OCI-M1 (cell line): ENCODE data around the gene PRG3.
"Not testable (repeated sequence)": the region's sequence is repeated elsewhere in the genome, so short reads cannot be mapped to it uniquely, and the experiment has no call there.

Experiments used
- DNase-seq: peaks from one replicate; lab custom pipeline; 2025; lab: John Stamatoyannopoulos, UW

Gene PRG3

DNA sequence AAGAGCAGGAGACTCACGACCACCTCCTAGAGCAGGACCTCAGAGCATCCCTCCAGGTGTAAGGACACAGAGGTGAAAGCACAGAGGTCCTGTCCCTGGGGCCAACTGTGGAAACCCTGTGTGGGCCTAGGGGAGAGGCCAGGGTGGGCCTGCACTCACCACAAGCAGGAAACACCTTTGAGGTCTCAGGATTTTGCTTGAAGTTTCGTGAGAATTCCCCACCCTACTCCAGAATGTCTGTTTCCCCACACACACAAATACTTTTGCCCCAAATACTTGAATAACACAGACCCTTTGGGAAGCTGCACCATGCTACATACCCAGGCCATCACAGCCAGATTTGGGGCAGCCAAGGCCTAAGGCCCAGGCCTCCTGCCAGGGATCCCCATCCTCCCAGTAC lies 27.8 kb upstream of the PRG3 start:
- no peak for DNase-seq

DNA sequence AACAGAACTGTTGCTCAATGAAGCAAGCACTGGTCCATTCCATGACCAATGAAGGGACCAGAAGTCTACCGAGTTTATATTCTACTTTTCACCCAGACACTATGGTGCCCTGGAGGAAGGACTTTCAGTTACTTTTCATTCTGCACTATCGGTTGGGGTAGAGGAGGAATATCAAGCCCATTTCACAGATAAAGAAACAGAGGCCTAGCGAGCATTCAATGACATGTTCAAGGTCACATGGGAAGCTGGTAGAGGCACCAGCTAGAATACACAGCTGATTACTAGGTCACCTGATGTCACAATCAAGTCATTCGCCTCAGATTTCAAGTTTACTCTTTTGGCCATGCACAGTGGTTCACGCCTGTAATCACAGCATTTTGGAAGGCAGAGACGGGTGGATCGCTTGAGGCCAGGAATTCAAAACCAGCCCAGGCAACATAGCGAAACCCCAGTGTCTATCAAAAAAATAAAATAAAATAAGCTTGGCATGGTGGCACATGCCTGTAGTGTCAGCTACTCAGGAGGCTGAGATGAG lies 27.1 kb upstream of the PRG3 start:
- DNase-seq, result no peak

DNA sequence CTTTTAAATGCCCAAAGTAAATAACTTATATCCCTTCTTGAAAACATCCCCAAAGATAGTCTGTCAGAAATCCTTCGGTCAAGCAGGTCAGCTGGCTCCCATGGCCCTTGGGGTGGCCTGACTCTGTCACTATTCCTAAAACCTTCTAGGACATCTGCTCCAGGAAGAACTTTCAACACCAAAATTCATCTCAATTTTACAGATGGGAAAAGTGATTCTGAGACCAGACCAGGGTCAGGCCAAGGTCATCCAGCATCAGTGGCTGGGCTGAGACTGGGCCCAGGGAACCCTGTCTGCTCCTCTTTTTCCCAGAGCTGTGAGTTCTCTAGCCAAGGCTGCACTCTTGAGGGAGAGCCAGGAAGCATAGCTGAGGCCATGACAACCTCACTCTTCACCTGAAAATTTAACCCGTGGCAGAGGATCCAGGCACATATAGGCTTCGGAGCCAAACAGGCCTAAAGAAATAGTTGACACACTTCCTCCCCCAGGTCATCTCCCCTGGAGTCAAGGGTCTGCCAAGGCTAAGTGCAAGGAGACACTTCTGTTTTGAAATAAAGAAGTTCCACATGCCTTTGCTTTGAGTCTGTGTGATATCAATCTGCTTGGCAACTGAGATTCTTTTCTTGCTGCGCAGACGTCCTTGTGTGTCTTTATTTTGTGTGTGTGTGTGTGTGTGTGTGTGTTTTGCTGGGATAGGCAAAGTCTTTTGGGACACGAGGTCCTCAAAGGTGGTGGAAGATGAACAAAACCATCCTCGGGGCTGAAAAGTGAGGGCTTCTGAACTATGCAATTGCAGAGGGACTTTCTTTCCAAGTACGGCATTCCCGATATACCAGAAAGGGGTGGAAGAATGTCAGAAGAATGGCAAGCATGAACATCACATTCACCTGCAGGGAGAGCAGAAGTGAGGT lies 26.3 kb upstream of the PRG3 start:
- DNase-seq, result no peak

DNA sequence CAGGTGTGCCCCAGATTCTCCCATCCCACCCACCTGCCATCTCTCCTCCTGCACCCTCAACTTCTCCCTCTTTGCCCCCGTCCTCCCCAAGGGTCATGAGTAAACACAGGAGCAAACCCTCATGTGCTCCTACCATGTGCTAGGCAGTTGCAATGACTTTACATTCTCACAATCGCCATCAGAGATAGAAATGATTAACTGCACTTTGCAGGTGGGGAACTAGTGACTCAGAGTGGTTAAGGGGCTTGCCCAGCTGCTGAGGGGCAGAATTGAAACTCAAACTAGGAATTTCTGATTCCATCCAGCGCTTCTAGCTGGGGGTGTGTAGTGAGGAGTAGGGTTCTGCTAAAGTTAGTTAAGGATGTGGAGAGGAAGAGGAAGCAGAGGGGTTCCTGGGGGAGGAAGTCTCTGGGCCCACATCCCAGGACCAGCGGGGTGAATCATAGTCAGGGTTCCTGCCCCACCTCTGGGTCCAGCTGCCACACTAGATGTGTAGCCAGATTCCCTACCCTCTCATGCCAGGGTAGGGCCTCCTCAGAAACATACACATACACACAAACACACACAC lies 25.5 kb upstream of the PRG3 start:
- no peak for DNase-seq

DNA sequence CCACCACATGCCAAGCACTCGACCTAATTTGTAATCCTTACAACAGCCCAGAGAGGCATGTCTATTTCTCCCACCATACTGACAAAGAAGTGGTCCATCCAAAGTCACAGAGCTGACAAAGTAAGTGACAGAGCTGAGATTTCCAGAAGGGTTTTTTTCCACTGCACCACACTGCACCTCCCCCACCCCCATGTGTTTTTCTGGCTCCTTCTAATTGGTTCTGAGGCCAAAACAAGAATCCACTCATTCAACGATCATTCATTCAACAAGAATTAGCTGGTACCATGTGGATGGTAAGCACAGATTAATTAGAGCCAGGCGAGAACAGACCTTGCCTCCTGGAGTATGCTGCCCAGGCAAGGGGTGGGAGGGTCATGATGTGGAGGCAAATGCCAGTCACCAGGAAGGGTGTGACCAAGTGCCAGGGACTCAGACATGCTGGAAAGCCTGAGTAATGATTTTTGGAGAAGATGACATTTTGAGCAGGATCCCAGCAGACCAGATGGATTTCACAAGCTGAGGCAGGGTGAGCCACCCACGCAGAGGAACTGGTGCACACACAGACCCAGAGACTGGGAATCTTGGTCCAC lies 24.4 kb upstream of the PRG3 start:
- no peak for DNase-seq

DNA sequence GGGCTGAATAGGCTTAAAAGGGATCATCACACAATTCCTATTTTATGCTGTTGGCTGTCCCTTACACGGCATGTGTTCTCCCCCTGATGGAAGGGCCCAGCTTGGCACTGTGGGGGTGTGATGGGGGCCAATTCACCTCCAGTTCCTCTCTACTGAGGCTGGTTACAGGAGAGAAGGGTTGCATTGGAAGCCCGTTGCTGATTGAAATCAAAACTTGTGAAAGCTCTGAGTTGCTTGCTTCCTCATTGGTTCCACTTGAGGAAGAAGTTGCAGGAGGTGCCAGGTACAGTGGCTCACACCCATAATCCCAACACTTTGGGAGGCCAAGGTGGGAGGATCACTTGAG lies 22.8 kb upstream of the PRG3 start:
- DNase-seq, result no peak

DNA sequence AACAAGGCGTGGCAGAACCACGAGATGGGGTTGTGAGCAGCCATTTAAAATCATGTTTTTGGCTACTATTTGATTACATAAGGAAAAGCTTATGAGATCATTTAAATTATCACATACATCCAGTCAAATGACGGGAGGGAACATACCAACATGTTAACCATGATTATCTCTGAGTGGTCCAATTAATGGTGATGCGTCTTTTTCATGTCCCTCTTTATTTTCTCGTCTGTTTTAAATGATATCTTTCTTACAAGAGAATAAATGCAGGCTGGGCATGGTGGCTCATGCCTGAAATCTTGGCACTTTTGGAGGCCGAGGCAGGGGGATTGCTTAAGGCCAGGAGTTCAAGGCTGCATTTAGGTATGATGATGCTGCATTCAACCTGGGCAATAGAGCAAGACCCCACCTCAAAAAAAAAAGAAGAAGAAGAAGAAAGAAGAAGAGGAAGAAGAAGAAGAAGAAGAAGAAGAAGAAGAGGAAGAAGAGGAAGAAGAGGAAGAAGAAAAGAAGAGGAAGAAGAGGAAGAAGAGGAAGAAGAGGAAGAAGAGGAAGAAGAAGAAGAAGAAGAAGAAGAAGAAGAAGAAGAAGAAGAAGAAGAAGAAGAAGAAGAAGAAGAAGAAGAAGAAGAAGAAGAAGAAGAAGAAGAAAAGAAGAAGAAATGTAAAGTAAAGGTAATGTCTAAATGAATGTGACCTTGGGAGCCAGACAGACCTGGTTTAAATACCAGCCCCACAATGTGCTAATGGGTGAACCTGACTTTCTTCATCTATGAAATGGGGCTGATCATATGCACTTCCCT lies 22.3 kb upstream of the PRG3 start:
- not testable (repeated sequence) for DNase-seq

DNA sequence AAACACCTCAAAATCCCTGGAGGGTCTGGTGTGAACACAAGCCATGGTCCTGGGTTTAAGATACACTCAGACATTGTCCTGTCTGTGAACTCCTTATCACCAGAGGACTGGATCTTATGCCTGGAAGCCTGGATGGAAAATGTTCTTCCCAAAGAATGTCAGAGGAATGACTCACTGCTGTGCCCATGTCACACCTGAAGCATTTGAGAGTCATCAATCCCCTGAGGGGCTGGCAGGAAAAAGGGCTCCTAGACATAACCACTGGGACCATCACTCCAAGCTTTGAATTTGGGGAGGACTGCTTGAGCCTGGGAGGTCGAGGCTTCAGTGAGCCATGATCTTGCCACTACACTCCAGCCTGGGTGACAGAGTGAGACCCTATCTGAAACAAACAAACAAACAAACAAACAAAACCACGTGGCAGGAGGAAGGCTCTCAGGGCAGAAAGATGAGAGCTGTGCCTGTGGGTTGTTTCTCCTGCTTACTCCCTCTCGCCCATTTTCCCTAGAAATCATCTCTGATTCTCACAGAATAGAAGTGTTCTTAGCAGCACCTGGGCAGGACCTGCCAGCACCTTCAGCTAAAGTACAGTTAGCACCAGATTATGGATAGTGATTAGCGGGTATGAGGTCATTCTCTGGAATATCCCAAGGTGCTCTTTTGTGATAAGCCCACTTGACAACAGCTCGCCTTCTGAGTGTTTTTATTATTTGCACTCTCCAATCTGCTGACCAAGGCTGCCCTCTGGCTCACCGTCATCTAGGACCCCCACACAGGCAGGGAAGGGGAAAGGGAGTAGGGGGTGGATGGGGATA lies 21.4 kb upstream of the PRG3 start:
- DNase-seq, result peak; percentile 32

DNA sequence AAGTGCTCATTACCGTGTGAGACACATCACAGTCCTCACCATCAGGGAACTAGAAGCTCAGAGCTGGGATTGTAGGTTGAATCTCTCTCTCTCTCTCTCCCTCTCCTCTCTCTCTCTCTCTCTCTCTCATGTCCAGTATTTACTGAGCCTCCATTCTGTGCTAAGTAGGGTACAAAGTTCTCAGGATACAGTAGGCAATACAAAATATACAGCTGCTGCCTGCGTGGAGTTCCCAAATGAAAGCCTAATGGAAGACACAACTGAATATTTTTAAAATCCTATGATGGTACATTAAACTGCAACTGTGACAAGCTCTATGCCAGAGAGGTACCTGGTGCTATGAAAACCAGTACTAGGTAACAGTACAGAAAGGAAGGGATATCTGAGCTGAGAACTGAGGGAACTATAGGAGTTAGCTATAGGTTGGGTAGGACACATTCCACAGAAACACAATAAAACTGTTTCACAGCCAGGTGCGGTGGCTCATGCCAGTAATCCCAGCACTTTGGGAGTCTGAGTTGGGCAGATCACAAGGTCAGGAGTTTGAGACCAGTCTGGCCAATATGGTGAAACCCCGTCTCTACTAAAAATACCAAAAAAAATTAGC lies 19.1 kb upstream of the PRG3 start:
- DNase-seq, result no peak

DNA sequence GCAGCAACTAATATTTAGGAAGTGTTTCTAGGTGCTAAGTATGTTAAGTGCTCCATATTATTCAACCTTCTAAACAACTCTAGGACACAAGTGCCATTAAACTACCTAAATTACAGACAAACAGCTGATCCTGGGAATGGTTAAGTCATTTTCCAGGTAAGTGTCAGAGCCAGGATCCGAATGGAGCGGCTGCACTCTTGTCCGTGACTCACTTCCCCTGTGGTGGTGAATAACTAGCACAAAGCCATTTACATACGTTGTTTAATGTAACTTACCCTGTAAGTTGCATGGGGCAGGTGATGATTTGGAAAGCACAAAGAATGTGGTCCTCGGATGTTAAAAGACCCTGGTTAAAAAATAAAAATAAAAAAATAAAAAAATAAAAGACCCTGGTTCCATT lies 18.3 kb upstream of the PRG3 start:
- no peak for DNase-seq

DNA sequence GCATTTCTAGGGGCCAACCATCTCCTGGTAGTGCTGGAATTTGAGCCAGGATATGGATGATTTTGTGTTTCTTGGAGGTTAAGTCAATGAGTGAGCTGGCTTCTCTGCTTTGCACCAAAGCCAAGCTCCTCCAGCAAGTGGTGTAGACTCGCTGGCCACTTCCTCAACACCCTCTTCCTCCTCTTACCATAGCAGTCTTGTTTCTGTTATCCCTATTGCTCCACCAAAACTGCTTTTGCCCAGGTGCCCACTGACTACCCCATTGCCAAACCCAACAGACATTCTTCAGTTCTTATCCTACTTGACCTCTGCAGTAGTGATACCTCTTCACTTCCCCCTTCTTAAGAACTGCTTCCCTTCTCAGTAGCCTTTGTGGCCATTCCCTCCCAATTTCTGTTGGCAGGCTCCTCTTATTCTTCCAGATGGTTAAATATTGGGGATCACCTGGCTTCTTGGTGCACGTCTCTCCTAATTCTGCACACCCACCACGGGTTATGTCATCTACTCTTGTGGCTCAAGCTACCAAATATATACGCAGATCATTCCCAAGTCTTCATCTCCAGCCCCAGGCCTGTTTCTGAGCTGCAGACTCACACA lies 16.5 kb upstream of the PRG3 start:
- no peak for DNase-seq

DNA sequence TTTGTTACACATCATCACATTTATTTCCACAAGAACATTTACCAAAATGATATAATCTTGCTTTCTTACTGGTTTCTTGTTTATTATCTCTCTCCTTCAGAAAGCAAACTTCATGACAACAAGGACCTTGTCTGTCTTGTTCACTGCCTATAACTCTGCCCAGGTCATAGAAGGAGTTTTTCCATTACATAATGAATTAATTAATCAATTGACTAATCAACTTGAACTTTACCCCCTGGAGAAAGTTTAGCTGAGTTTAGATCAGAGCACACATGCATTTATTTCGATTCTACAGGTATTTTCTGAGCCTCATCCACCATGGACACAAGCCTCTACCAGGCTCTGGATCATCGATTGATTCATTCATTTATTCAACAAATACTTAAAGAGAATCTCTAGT lies 15.8 kb upstream of the PRG3 start:
- DNase-seq, result peak; percentile 53

DNA sequence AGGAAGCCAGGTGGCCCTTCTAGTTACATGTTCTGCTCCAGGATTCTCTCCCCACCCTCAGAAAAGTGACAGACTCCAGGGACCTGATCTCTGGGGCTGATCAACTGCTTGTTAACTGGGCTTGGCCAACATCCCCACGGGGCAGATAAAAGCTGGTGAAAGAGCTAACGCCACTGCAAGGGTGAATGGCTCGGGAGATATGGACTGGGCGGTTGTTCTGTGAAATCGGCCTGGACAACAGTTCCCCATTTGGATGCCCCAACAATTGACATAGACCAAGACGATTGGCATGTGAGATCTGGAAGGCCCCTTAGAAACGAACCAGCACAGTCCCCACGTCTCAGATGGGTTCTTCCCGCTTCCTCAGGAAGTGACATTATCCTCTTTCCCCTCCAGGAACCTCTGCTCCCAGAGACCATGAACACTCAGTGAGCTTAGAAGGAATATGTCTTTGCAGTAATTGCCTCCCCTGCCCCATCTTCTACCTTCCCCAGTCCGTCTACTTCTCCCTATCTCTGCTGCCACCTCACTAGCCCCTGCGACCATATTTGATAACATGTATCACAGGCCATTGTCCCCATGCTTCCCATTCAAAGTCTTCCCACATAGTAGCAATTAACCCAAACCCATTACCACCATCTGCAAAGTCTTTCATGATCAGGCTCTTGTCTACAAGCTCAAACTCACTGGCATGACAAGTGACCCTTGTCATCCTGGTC lies 15.1 kb upstream of the PRG3 start:
- DNase-seq, result peak; percentile 85

DNA sequence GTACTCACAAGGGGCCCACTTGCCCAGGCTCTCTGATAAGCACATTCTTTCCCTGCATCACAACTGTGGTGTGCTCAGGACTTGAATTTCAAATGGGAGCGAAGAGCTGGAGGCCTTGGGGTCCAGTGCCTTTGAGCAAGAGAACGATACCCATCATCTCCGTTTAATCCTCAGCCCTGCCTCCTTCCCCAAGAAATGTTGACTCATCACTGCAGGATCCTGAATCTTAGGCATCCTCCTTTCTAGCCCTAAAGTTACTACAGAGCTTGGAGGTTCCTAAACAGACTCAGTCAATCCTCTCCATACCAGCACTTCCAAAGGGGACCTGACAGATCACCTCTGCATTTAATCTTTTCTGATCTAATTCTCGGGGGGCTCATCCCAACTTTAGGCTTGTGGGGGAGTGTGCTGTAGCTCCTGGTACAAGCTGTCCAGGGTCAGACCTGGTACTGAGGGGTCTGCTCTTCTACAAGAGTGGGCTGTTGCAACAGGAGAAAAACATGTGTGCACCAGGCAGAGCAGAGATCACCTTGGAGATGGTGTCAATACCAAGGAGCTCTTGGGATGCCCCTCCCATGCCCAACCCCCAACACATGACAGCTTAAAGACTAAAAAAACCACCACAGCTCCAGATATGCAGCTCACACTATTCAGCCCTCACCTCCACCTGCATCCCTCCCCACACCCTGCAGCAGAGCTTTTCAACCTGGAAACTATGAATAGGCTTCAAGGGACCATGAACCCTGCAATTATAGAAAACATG lies 13.4 kb upstream of the PRG3 start:
- no peak for DNase-seq

DNA sequence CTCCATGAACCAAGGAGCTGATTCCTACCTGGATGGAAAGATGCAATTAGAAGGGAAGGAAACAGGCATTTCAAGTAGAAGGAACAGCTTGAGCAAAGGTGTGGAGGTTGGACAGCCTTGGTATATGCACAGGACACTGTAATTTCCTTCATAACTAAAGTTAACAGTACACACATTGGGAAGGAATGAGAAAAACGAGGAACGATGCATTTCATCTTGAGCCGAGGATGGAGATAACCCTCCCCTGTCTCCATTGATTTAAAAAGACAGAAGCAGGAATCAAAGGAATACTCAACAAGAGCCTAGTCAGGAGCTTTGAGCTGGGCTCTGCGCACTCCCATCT lies 11.8 kb upstream of the PRG3 start:
- DNase-seq, result no peak

DNA sequence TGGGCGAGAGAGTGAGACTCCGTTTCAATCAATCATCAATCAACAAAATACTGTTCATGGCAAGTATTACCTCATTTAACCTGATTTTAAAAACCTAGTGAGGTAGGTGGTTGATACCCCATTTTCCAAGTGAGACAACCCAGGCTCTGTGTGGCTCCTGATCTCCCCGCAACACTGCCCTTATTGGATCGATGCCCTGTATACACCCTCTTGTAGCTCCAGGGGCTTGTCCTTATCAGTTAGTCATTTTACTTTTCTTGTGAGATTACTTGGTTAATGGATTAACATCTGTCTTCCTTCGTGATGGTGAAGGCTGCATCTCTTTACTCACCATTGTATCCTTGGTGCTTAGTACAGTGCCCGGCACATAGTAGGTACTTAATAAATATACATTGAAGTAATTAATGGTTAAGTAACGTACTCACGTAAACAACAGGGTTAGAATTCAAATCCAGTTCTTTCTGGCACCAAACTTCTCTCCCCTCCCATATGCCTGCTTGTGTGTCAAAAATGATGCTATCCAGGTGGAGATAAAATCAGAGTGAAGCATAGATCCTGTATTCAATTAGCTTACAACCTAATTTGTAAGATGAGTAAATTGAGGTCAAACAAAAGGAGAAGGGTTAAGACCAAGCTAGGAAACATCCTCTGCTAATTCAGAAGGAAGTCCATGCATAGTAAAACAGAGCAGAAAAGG lies 11.3 kb upstream of the PRG3 start:
- no peak for DNase-seq

DNA sequence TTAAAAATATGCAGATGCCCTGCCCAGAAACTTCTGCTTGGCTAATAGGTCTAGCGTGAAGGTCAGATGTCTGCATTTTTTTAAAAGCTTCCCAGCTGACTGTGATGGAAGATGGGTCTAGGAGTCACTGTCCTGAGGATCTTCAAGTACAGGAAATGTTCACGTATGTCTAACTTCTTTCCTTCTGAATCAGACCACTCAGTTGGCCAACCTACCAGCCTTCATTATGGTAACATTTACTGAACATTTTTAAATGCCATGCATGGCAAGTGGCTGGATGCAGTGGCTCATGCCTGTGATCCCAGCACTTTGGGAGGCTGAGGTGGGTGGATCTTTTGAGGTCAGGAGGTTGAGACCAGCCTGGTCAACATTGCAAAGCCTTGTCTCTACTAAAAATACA lies 10.6 kb upstream of the PRG3 start:
- DNase-seq, result no peak

DNA sequence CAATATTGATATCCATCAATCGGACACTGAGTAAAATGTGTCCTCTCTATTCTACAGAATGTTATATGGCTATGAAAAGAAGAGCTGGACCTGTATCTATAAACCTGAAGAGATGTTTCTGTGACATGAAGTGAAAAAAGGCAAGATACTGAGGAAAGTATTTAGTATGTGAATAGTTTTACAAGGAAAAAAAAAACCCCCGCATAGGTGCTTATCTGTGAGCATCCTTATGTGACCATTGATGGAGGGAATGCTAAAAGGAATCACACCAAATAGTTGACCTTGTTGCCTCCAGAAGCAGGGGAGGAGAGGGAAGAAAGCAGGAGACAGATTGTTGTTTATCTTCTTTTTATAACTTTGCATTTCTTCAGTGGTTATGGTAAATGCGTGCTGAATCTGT lies 10.2 kb upstream of the PRG3 start:
- DNase-seq, result no peak

DNA sequence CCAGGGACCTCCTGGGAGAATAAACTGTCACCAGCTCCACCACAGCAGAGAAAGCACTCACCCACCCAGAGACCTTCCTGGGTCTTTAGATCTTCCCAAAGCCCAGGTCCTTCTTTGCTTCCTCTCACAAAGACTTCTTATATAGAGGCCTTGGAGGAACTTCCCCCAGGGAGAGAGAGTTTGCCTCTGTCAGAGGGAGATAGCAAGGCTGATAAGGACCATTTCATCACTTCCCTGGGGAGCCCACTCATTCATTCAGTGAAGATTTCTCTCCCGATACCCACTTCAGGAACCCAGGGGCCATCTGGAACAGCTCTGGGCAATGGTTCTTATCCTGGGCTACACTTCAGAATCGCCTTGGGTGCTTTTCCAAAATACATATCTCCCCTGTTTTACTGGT lies 9.6 kb upstream of the PRG3 start, which contains the start of gene PRG2:
Gene PRG2, minus strand, starts transcription at position 116 of the 400 bp plus-strand sequence. CDS start 706 bp downstream, outside the sequence.
- DNase-seq, result peak; percentile 46
